Ovary (tissue), 9 donors: ENCODE data around the gene CFAP107. TPM values are rescaled to one million over a fixed set of nuclear protein-coding genes. Genes with fewer than 3 reads are reported as not detected.
"Not testable (repeated sequence)": the region's sequence is repeated elsewhere in the genome, so short reads cannot be mapped to it uniquely, and the experiment has no call there.

Experiments
- DNase-seq, 5 donors: peaks; one replicate each; pipeline ENCODE4 v3.0.0-alpha.2; 2019 to 2020
- H3K27ac ChIP-seq, 2 donors: fragments of 200-600 bp; one replicate each; pipeline versions ENCODE4 v1.5.1 to v1.8.0; 2019 to 2022
- H3K27me3 ChIP-seq: fragments of 200-600 bp; one replicate; pipeline ENCODE4 v1.8.0; 2022
- H3K36me3 ChIP-seq: fragments of 200-600 bp; sonication (generic); one replicate; pipeline ENCODE4 v1.5.1; 2019
- H3K4me1 ChIP-seq: one replicate; pipeline ENCODE4 v1.8.1; 2013; ENCODE audit warnings: mild to moderate bottlenecking, moderate library complexity; ENCODE audit not compliant: insufficient read depth
- H3K4me3 ChIP-seq: fragments of 200-600 bp; sonication (generic); one replicate; pipeline ENCODE4 v1.5.1; 2017
- H3K9me3 ChIP-seq, 2 donors: fragments of 200-600 bp in 1 of 2; sonication (generic) in 1 of 2; one replicate each; pipeline versions ENCODE4 v1.5.1 to v1.8.1; 2013 to 2019; ENCODE audit warnings: mild to moderate bottlenecking in 1 of 2, moderate library complexity in 1 of 2
- EP300 ChIP-seq: sonication (generic); formaldehyde crosslinking; IDR thresholded peaks from one replicate; pipeline ENCODE4 v1.6.1; 2017; ENCODE audit warnings: antibody characterized with exemption
- POLR2A ChIP-seq: fragments of 450-650 bp; IDR thresholded peaks from one replicate; pipeline ENCODE4 v1.6.1; 2017; ENCODE audit warnings: antibody characterized with exemption, mild to moderate bottlenecking, moderate library complexity
- WGBS, 3 donors: extraction: QIAGEN DNeasy Blood & Tissue Kit in 1 of 3; methylation state at CpG; one replicate each; pipeline versions ENCODE4 v1.1.5 to v1.1.7; 2013 to 2017; 5-methylcytosine and 5-hydroxymethylcytosine counted together
- intact Hi-C, 4 donors: fragments of 100-400 bp; cut with DNase I; formaldehyde crosslinking; loops; one replicate each; pipeline versions ENCODE4 v1.11.0 to v1.15.1; 2022 to 2023
- polyA plus RNA-seq, 2 donors: library from polyadenylated mRNA; stranded (reverse); fragments of 200-250 nt in 1 of 2; fragments of 350-450 nt in 1 of 2; fragmentation: Illumina TruSeq in 1 of 2; extraction: RNeasy Lipid Tissue Mini Kit (QIAGEN cat#74804) in 1 of 2; gene quantifications; one replicate each; pipeline ENCODE4 v1.2.3, GENCODE V29; 2013 to 2014
- total RNA-seq, 7 donors: library from RNA; depleted of rRNA in 2 of 7; stranded (reverse); fragments of >200 nt in 2 of 7; fragmentation: NEBNext Ultra II Directional in 3 of 7; extraction: Animal tissue kit (Norgen Biotek cat#: 25700) in 3 of 7; gene quantifications; one replicate each; pipeline versions ENCODE4 v1.1.0 to v1.2.4, GENCODE V29; 2016 to 2023
- TF ChIP-seq, protein P1 (sequence below), 3 donors: fragments of 450-650 bp in 2 of 3; fragments of 200-600 bp in 1 of 3; IDR thresholded peaks; one replicate each; pipeline versions ENCODE4 v1.5.1 to v1.8.0; 2016 to 2022; ENCODE audit warnings: antibody characterized with exemption in 3 of 3, mild to moderate bottlenecking in 1 of 3
- donor health status: DM: no; HTN: no; CAD: no; lungs with moderate emphysema.
- donor health status: DM: no; HTN: no; CAD: no.
- donor health status: Bipolar disorder and iron deficiency.
- donor health status: DM: yes; HTN: yes; CAD: no.
- donor health status: DM: no; HTN: no; CAD: no.
- donor health status: DM: yes; HTN: yes; CAD: no.

Gene CFAP107
- total and polyA plus RNA-seq, 9 donors, result 0.32 to 2.2 (median 0.76) TPM; not detected in 5

DNA sequence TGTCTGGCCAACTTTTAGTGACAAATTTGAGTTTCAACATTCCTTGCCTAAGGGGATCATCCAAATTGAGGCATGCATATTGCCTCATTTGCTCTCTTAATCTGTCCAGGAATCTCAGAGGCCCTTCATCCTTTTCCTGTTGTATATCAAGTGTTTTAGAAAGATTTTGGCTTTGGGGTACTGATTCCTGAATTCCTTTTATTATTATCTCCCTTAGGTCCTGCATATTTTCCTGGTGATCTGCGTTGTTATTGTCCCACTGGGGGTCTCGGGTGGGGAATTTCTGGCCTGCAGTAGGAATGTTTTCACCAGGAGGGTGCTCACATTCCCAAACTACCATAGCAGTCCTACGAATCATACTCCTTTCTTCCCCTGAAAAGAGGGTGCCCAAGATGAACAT is 34.5 kb upstream of the CFAP107 start:
- H3K4me1 ChIP-seq, result no peaks in the 10 kb centered on the region
- TF ChIP-seq EP300, result no peak
- TF ChIP-seq, protein P1, sequence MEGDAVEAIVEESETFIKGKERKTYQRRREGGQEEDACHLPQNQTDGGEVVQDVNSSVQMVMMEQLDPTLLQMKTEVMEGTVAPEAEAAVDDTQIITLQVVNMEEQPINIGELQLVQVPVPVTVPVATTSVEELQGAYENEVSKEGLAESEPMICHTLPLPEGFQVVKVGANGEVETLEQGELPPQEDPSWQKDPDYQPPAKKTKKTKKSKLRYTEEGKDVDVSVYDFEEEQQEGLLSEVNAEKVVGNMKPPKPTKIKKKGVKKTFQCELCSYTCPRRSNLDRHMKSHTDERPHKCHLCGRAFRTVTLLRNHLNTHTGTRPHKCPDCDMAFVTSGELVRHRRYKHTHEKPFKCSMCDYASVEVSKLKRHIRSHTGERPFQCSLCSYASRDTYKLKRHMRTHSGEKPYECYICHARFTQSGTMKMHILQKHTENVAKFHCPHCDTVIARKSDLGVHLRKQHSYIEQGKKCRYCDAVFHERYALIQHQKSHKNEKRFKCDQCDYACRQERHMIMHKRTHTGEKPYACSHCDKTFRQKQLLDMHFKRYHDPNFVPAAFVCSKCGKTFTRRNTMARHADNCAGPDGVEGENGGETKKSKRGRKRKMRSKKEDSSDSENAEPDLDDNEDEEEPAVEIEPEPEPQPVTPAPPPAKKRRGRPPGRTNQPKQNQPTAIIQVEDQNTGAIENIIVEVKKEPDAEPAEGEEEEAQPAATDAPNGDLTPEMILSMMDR (IDR thresholded peaks at IDR 0.05), result no peak
- no peak for TF ChIP-seq POLR2A
- intact Hi-C loops, result no loop called here
- H3K36me3 ChIP-seq, result no peaks in the 10 kb centered on the region
- WGBS, 3 donors, result 64 to 66% (median 66%) methylated on average over 3 of the region's 3 CpGs
- H3K9me3 ChIP-seq, result no peaks in the 10 kb centered on the region
- DNase-seq, result no peak
- H3K27ac ChIP-seq, result no peak overlapping the region
- H3K27me3 ChIP-seq, result no peaks in the 10 kb centered on the region
- no peak overlapping the region for H3K4me3 ChIP-seq

DNA sequence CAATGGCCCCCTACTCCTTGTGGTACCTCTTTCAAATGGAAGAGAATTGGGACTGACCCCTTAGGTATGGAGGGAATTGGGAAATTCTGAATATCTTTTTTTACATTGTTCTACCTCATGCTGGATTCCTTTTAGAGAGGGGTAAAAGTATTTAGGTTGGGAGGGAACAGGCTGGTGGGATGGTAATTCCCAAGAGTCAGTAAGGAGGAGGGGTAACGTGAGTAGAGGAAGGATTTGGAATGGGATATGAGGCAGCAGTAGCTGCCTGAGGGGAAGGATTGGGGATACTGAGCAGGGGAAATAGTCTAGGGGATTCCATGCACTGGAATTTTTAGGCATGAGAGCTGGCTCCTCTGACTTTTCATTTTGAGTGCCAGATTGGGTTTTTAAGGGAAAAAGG is 33.9 kb upstream of the CFAP107 start:
- Histone ChIP-seq H3K9me3 (no peaks in the 10 kb centered on the region), H3K27me3 (no peaks in the 10 kb centered on the region), H3K4me1 (no peaks in the 10 kb centered on the region), H3K27ac (no peak overlapping the region), H3K36me3 (no peaks in the 10 kb centered on the region), H3K4me3 (no peak overlapping the region)
- no peak for TF ChIP-seq POLR2A
- TF ChIP-seq EP300, result no peak
- TF ChIP-seq, protein P1 (IDR thresholded peaks at IDR 0.05), result no peak
- WGBS, 3 donors, result 63 to 67% (median 64%) methylated on average over 1 of the region's 1 CpG
- no peak for DNase-seq
- intact Hi-C loops, result no loop called here

DNA sequence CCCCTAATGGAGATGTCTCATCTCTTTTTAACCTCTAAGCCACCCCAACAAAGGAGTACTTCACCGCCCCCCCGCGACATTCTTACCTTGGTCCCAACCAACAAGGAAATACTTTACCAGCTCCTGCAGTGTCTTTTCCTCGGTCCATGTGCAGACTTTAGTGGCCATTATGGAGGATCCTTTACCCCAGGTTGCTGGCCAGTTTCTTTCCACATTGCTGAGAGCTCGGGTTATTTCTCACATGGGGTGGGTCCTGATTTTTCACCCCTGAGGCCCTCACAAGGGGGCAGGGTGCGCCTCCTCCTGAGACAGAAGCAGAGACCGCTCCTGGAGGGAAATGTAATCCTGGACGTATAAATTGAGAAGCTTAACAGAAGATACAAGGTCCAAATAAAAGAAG is 33.1 kb upstream of the CFAP107 start:
- 79 to 85% (median 82%) methylated on average over 8 of the region's 8 CpGs for WGBS, 3 donors
- TF ChIP-seq POLR2A (no peak), EP300 (no peak)
- TF ChIP-seq, protein P1 (IDR thresholded peaks at IDR 0.05), result no peak
- intact Hi-C loops, result no loop called here

DNA sequence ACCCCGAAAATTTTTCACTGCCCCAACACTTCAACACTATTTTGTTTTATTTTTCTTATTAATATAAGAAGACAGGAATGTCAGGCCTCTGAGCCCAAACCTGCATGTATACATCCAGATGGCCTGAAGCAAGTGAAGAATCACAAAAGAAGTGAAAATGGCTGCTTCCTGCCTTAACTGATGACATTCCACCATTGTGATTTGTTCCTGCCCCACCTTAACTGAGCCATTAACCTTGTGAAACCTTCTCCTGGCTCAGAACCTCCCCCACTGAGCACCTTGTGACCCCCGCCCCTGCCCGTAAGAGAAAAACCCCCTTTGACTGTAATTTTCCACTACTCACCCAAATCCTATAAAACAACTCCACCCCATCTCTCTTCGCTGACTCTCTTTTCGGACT is 32.3 kb upstream of the CFAP107 start:
- 72 to 87% (median 84%) methylated on average over 5 of the region's 5 CpGs for WGBS, 3 donors
- intact Hi-C loops, H3K4me1 ChIP-seq, DNase-seq, H3K27ac ChIP-seq, H3K4me3 ChIP-seq, H3K9me3 ChIP-seq, H3K36me3 ChIP-seq, H3K27me3 ChIP-seq: not testable (repeated sequence)

More for the DNA sequence above, 33.1 kb upstream of the CFAP107 start:
- DNase-seq, result no peak
- Histone ChIP-seq H3K27ac (no peak overlapping the region), H3K4me1 (no peaks in the 10 kb centered on the region), H3K36me3 (no peaks in the 10 kb centered on the region), H3K4me3 (no peak overlapping the region), H3K27me3 (no peaks in the 10 kb centered on the region), H3K9me3 (no peaks in the 10 kb centered on the region)

DNA sequence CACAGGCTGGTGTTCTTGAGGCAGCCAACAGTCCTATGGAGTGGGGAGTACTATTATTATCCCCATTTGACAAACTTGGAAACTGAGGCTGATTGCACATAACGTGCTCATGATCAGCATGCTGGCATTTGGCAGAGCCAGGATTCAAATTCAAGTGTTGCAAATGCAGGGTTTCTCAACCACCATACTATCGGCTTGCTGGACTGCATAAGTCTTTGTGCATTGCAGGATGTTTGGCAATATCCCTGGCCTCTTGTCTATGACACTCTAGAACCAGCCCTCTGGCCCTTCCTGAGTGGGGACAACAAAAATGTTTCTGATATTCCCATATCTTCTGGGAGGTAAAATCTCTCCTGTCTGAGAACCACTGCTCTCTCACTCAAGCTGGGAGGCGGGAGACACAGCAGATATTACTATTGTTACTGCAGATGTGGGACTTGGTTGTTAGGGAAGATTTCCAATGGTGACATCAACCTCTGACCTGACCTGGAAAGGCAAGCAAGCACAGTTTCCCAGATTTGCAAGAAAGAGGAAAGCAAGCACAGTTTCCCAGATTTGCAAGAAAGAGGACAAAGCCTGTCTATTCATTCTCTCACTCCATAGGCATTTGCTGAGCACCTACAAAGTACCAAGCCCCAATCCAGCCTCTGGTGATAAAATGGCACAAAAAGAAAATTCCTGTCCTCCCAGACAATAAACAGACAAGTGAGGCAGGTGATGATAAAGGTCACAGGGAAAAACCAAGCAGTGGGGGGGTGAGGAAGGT is 31.1 kb upstream of the CFAP107 start:
- no peaks in the 10 kb centered on the region for H3K9me3 ChIP-seq
- no peak for DNase-seq
- H3K4me1 ChIP-seq, result no peaks in the 10 kb centered on the region
- no peaks in the 10 kb centered on the region for H3K36me3 ChIP-seq
- 68 to 88% (median 78%) methylated on average over 3 of the region's 3 CpGs for WGBS, 3 donors
- H3K4me3 ChIP-seq, result no peak overlapping the region
- intact Hi-C loops, result no loop called here
- H3K27me3 ChIP-seq, result no peaks in the 10 kb centered on the region
- no peak overlapping the region for H3K27ac ChIP-seq
- TF ChIP-seq EP300, result no peak
- TF ChIP-seq, protein P1 (IDR thresholded peaks at IDR 0.05), result no peak
- TF ChIP-seq POLR2A, result no peak
